ENCODE measurements around the gene BAHCC1. TPM values are rescaled to one million over a fixed set of nuclear protein-coding genes. Genes with fewer than 3 reads are reported as not detected.

Gene BAHCC1
- total and polyA plus RNA-seq, 9 of the 15 experiments (the other 6 are each of a cell fraction or from before 2014, with no cell fraction given), result 0.14 to 26.9 (median 5.0) TPM

DNA sequence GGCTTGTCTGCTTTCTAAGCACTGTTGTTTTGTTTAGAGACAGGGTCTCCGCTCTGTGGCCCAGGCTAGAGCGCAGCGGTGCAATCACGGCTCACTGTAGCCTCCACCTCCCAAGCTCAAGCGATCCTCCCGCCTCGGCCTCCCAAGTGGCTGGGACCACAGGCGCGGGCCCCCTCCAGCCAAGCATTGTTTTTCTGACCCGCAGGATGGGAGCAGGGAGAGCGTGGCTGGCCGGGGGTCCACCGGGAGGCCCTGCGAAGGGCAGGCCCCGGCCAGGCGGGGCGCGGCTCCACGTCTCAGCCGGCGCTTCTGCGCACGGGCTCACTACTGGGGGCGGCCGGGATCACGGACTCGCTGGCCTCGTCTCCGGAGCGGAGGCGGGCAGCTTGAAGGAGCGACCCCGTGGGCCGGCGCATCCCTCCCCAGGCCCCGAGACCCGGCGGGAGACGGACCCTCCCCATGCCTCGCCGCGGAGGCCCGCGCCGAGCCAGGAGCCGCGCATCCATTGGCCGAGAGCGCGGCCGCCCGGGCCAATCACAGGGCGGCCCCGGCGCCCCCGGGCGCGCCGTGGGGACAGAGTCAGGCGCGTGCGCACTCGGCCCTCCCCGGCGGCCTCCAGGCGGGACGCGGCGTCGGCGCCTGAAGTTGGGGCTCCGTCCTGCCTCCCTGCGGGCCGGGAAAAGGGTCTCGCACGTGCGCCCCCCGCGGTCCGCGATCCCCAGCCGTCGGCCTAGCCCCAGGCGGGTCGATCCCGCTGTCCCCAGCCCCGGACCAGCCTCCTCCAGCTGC is 92.4 kb downstream of the BAHCC1 start (continued):
- TF ChIP-seq FOXA1 (IDR thresholded peaks at IDR 0.05; ENCODE audit: borderline replicate concordance) (no peak), ZNF3 (CRISPR knock-in tag; IDR thresholded peaks at IDR 0.05) (no peak), EWSR1 (IDR thresholded peaks at IDR 0.05; ENCODE audit: borderline replicate concordance, low read depth, partially characterized antibody) (no peak), CEBPG (CRISPR knock-in tag; IDR thresholded peaks at IDR 0.05) (no peak), CEBPG (tag; conservative IDR thresholded peaks at IDR 0.05 in 1 of 2, IDR thresholded peaks at IDR 0.05 in 1 of 2) (no peak), CSDE1 (IDR thresholded peaks at IDR 0.05) (no peak), SRSF7 (optimal IDR thresholded peaks at IDR 0.05; ENCODE audit: low read depth, low read length) (no peak), POLR2H (tag; IDR thresholded peaks at IDR 0.05; ENCODE audit: low read depth) (no peak), SREBF2 (CRISPR knock-in tag; IDR thresholded peaks at IDR 0.05) (no peak), ZSCAN32 (CRISPR knock-in tag; IDR thresholded peaks at IDR 0.05) (no peak), ZNF717 (CRISPR knock-in tag; IDR thresholded peaks at IDR 0.05) (no peak), CC2D1A (IDR thresholded peaks at IDR 0.05) (no peak), ZNF668 (CRISPR knock-in tag; IDR thresholded peaks at IDR 0.05) (no peak), ZNF232 (CRISPR knock-in tag; IDR thresholded peaks at IDR 0.05) (no peak), POLR3G (IDR thresholded peaks at IDR 0.05; ENCODE audit: extremely low read depth, insufficient read length, insufficient replicate concordance) (no peak), ETV6 (IDR thresholded peaks at IDR 0.05; ENCODE audit: borderline replicate concordance in 1 of 2, low read depth in 2 of 2, low read length in 1 of 2) (no peak), ETV6 (CRISPR knock-in tag; IDR thresholded peaks at IDR 0.05; ENCODE audit: borderline replicate concordance) (no peak), NBN (IDR thresholded peaks at IDR 0.05; ENCODE audit: low read depth) (no peak), DMBX1 (CRISPR knock-in tag; IDR thresholded peaks at IDR 0.05; ENCODE audit: borderline replicate concordance) (no peak)
- TF ChIP-seq, protein P1, sequence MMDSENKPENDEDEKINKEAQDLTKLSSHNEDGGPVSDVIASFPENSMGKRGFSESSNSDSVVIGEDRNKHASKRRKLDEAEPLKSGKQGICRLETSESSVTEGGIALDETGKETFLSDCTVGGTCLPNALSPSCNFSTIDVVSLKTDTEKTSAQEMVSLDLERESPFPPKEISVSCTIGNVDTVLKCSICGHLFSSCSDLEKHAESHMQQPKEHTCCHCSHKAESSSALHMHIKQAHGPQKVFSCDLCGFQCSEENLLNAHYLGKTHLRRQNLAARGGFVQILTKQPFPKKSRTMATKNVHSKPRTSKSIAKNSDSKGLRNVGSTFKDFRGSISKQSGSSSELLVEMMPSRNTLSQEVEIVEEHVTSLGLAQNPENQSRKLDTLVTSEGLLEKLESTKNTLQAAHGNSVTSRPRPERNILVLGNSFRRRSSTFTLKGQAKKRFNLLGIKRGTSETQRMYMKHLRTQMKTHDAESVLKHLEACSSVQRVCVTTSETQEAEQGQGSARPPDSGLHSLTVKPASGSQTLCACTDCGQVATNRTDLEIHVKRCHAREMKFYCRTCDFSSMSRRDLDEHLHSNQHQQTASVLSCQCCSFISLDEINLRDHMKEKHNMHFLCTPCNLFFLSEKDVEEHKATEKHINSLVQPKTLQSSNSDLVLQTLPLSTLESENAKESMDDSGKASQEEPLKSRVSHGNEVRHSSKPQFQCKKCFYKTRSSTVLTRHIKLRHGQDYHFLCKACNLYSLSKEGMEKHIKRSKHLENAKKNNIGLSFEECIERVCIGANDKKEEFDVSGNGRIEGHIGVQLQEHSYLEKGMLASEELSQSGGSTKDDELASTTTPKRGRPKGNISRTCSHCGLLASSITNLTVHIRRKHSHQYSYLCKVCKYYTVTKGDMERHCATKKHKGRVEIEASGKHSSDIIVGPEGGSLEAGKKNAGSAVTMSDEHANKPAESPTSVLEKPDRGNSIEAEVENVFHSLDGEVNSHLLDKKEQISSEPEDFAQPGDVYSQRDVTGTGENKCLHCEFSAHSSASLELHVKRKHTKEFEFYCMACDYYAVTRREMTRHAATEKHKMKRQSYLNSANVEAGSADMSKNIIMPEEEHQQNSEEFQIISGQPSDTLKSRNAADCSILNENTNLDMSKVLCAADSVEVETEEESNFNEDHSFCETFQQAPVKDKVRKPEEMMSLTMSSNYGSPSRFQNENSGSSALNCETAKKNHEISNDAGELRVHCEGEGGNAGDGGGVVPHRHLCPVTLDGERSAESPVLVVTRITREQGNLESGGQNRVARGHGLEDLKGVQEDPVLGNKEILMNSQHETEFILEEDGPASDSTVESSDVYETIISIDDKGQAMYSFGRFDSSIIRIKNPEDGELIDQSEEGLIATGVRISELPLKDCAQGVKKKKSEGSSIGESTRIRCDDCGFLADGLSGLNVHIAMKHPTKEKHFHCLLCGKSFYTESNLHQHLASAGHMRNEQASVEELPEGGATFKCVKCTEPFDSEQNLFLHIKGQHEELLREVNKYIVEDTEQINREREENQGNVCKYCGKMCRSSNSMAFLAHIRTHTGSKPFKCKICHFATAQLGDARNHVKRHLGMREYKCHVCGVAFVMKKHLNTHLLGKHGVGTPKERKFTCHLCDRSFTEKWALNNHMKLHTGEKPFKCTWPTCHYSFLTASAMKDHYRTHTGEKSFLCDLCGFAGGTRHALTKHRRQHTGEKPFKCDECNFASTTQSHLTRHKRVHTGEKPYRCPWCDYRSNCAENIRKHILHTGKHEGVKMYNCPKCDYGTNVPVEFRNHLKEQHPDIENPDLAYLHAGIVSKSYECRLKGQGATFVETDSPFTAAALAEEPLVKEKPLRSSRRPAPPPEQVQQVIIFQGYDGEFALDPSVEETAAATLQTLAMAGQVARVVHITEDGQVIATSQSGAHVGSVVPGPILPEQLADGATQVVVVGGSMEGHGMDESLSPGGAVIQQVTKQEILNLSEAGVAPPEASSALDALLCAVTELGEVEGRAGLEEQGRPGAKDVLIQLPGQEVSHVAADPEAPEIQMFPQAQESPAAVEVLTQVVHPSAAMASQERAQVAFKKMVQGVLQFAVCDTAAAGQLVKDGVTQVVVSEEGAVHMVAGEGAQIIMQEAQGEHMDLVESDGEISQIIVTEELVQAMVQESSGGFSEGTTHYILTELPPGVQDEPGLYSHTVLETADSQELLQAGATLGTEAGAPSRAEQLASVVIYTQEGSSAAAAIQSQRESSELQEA (IDR thresholded peaks at IDR 0.05; ENCODE audit: low read depth), result no peak
- TF ChIP-seq, protein P2, sequence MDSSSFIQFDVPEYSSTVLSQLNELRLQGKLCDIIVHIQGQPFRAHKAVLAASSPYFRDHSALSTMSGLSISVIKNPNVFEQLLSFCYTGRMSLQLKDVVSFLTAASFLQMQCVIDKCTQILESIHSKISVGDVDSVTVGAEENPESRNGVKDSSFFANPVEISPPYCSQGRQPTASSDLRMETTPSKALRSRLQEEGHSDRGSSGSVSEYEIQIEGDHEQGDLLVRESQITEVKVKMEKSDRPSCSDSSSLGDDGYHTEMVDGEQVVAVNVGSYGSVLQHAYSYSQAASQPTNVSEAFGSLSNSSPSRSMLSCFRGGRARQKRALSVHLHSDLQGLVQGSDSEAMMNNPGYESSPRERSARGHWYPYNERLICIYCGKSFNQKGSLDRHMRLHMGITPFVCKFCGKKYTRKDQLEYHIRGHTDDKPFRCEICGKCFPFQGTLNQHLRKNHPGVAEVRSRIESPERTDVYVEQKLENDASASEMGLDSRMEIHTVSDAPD (CRISPR knock-in tag; IDR thresholded peaks at IDR 0.05), result no peak
